ENCODE data around the gene SLC8A1.

The SLC8A1 gene

DNA sequence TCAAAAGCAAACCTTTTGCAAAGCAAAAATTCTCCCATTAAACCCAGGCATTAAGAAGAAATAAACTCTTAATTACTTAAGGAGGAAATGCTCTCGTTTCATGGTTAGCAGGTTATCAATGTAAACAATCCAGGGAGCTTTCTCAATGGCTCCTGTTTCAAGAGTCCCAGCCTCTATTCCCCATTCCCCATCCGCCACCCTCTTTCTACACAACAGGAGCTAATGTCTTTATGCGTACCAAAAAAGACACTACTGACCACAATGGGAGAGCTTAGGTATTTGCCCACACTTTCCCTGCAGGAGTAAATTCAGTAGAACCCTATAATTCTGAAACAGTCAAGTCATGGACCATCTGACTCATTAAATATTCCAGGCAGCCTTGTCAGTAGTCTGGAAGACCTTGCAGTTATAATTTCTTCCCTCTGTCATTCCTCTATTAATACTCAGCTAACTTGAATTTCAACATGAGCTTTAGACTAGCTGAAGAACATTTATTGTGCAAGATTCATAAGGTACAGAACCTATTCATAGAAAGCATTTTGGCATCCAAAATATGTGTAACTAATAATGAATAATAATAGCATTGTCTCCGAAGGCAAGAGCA, 48.6 kb downstream of the SLC8A1 start:
- no peak for DNase-seq (ENCODE audit: insufficient read length, low spot score)
- FAIRE-seq, result peak; percentile 72
- TF ChIP-seq, protein P1, sequence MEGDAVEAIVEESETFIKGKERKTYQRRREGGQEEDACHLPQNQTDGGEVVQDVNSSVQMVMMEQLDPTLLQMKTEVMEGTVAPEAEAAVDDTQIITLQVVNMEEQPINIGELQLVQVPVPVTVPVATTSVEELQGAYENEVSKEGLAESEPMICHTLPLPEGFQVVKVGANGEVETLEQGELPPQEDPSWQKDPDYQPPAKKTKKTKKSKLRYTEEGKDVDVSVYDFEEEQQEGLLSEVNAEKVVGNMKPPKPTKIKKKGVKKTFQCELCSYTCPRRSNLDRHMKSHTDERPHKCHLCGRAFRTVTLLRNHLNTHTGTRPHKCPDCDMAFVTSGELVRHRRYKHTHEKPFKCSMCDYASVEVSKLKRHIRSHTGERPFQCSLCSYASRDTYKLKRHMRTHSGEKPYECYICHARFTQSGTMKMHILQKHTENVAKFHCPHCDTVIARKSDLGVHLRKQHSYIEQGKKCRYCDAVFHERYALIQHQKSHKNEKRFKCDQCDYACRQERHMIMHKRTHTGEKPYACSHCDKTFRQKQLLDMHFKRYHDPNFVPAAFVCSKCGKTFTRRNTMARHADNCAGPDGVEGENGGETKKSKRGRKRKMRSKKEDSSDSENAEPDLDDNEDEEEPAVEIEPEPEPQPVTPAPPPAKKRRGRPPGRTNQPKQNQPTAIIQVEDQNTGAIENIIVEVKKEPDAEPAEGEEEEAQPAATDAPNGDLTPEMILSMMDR (IDR thresholded peaks at IDR 0.05; ENCODE audit: insufficient read depth, missing control alignments), result no peak

DNA sequence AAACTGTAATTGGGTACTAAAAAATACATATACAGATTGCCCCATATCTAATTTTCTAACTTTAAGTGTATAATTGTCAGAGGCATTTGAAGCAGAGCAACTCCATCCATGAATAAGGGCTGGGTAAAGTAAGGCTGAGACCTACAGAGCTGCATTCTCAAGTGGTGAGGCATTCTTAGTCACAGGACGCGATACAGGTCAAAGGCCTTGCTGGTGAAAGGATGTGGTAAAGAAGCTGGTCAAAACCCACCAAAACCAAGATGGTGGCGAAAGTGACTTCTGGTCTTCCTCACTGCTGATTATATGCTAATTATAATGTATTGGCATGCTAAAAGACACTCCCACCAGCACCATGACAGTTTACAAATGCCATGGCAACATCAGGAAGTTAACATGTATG, 50.0 kb downstream of the SLC8A1 start:
- TF ChIP-seq, protein P1 (IDR thresholded peaks at IDR 0.05; ENCODE audit: insufficient read depth, missing control alignments), result no peak
- no peak for FAIRE-seq
- no peak for DNase-seq (ENCODE audit: insufficient read length, low spot score)

GRCh38 chr2:40400336-40400953, 51.4 kb downstream of the SLC8A1 start:
- no peak for DNase-seq (ENCODE audit: insufficient read length, low spot score)
- TF ChIP-seq, protein P1 (IDR thresholded peaks at IDR 0.05; ENCODE audit: insufficient read depth, missing control alignments), result no peak
- FAIRE-seq, result no peak

- FAIRE-seq, result no peak
- no peak for DNase-seq (ENCODE audit: insufficient read length, low spot score)
- TF ChIP-seq, protein P1 (IDR thresholded peaks at IDR 0.05; ENCODE audit: insufficient read depth, missing control alignments), result no peak
Measured at GRCh38 chr2:40397765-40398164, 54.1 kb downstream of the SLC8A1 start.

- no peak for FAIRE-seq
- no peak for DNase-seq (ENCODE audit: insufficient read length, low spot score)
- TF ChIP-seq, protein P1 (IDR thresholded peaks at IDR 0.05; ENCODE audit: insufficient read depth, missing control alignments), result no peak
Measured at GRCh38 chr2:40396124-40396523, 55.8 kb downstream of the SLC8A1 start.

DNA sequence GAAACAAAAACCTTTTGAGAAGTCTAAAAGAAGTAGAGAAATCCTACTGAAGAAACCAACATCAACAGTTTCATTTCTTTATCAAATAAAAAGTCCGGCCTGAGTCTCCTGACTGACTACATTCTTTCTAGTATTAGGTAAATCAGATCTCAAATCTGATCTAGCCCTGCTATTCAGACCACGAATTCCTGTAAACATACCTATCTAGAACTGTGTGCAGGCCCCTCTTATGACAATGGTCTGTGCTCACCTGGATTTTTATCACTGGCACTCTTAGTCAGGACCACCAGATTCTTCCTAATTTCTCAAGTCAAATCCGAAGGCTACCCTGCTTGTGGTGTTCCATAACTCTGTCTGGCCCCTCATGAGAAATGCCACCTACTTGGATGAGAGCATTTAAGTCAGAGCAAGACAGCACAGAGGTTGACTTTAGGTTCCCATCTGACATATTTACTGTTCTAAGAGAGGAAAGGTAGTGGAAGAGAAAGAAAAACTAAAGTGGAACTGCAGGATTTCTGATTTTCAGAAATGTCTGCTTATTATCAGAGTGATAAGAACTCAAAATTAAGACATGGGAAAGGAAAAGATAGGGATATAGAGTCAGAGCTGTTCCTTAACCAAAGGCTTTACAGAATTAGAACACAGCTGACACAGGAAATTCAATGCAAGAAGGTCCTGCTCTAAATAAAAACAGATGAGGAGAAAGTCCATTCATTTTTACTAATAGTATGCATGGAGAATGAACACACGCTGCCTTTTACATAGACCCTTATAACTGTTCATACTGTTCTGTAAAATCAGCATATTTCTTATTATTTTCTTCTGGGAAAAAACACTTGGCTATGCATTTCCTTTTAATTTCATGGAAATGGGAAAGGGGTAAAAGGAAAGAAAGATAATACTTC, 56.5 kb downstream of the SLC8A1 start:
- peak; percentile 64 for FAIRE-seq
- TF ChIP-seq, protein P1 (IDR thresholded peaks at IDR 0.05; ENCODE audit: insufficient read depth, missing control alignments), result no peak
- DNase-seq (ENCODE audit: insufficient read length, low spot score), result no peak
